ENCODE measurements around the gene NFYC.

Gene NFYC

DNA sequence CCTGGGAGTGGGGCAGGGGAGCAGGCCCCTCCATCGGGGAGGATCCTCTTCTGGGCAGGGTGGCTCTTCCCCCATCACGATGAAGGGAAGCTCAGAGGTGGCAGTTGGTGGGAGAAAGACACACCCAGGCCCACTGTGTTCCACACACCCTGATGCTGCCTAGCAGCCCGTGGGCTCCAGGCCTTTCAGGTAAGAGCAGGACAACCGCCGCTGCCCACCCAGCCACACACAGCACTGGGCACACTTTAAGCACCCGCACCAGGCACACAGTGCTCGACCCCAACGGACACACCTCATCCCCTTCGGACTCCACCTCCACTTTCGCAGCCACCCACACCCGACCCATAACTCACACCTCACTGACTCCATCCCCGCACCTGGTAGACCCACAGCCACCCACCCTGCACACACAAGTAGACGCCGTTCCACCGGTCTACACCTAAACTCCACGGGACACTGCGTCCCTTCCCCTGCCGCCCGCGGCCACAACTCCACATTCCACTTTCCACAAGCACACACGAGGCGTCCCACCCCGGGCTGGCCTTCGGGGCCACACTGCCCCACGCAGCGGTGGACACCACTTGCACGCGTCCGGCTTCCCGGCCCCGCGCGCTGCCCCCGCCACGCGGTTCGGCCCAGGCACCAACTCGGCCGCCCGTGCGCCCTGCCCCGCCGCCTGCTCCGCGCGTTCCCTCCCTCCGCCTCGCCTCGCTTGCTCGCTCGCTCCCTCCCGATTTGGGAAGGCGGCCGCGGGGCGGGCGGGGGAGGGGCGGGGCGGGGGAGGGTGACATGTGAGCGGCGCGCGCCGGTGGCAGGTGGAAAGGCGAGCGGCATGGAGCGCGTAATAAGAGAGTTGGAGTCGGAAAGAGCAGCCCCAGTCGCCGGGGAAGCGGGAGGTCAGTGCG is 91.7 kb downstream of the NFYC start, which contains the start of gene KCNQ4:
Gene KCNQ4, plus strand, starts transcription at position 787 of the 905 bp plus-strand sequence. CDS start 307 bp downstream, outside the sequence.
- DNase-seq, result no peak

DNA sequence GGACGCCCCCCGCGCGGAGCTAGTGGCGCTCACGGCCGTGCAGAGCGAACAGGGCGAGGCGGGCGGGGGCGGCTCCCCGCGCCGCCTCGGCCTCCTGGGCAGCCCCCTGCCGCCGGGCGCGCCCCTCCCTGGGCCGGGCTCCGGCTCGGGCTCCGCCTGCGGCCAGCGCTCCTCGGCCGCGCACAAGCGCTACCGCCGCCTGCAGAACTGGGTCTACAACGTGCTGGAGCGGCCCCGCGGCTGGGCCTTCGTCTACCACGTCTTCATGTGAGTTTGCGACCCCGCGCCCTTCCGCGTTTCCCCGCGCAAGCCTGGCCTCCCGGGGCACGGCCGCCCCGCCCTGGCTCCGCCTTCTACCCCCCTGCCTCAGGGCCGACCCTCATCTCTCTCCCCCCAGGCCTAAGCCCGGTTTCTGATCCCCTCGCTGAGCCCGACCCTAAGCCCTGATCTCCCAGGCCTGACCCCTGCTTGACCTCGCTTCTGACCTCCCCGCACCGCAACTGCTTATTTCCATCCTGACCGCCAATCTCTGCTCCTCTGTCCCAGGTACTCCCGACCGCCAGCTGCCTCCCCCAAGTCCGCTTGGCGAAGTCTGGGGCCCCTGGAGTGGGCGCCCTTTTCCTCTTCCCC is 92.8 kb downstream of the NFYC start:
- DNase-seq, result no peak

DNA sequence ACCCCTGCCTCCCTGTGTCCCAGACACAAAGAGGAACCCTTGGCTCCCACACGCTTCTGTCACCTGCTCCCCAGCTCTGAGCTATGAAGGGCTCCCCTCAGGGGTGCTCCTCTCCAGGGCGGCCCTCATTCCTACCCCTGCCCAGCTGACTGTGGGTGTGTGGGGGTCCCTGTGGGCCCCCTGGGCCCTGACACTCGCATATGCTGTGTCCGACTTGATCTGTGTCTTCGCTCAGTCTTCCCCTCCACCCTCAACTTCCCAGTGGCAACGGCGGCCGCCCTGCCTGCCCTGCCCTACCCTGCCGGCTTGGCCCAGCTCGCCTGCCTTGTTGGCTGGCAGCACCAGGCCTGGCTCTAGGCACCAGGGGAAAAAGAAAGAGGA is 93.3 kb downstream of the NFYC start:
- DNase-seq, result no peak

DNA sequence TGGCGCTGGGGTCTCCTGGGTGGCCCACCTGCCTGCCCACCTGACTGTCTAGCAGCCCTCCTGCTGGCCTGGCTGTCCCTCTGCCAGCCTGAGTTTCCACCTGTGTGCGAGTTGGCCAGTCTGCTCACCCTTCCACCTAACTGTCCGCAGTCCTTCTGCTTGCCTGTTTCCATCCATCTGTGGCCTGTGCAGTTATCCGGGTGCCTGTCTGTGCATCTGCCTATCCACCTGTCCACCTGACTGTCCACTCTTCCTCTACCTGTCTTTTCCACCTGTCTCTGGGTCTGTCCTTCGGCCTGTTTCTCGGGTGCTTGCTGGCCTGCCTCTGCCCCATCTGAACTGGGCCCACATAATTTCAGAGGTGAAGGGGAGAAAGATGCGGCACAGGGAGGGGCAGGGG is 93.9 kb downstream of the NFYC start:
- no peak for DNase-seq

DNA sequence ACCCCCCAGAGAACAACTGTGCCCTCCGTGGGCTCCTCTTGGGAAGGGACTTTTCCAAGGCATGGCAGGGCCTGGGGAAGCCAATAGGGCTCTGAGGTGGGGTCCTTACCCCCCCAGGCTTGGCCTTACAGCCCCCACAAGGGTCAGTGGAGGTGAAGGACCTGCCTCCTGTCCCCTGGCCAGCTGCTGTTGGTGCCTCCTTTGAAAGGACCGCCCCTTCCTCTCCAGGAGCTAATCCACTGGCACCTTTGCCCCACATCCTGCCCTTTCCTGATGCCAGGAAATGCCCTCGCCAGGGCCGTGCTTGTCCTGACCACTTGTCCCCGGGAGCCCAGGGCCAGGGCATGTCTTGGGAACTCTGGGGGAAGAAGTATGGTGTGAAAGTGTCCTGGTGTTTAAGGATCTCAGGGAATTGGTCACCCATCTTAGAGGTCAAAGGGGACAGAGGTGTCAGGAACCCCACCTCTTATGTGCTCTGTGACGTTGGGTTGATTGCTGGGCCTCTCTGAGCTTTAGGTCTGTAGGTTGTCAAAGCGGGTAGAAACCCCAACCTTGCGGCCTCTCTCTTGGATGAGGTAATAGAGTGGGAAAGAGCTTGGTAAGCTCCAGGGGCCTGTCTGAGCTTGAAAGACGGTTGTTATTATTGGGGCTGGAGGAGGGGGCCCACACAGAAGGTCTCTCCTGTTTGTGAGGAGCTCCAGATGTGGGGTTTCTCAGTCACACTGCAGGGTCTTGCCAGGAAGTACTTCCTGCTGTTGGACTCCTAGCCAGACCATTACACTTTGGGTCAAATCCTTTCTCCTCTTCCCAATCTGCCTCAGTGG is 94.9 kb downstream of the NFYC start:
- DNase-seq, result no peak

DNA sequence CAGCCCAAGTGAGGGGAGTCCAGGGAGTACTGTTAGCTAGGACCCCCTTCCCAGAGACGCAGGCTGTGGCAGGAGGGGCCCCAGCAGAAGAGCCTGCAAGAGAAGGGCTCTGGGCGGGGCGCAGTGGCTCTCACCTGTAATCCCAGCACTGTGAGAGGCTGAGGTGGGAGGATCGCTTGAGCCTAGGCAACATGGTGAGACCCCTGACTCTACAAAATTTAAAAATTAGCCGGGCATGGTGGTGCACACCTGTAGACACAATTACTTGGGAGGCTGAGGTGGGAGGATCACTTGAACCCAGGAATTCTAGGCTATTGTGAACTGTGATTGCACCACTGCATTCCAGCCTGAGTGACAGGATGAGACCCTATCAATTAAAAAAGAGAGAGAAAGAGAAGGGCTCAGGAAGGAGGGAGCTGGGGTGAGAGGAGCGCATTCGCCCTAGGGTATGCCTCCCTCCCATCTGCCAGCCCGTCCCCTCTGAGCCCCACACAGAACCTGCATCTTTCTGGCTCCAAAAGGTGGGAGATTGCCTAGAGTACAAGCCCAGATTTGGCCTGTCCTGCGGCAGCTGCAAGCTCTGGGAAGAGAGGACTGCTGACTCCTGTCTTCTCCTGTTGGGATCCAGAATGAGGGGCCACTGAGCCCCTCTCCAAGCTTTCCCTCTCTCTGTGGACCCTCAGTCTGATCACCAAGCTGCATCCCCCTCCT is 95.6 kb downstream of the NFYC start:
- no peak for DNase-seq

DNA sequence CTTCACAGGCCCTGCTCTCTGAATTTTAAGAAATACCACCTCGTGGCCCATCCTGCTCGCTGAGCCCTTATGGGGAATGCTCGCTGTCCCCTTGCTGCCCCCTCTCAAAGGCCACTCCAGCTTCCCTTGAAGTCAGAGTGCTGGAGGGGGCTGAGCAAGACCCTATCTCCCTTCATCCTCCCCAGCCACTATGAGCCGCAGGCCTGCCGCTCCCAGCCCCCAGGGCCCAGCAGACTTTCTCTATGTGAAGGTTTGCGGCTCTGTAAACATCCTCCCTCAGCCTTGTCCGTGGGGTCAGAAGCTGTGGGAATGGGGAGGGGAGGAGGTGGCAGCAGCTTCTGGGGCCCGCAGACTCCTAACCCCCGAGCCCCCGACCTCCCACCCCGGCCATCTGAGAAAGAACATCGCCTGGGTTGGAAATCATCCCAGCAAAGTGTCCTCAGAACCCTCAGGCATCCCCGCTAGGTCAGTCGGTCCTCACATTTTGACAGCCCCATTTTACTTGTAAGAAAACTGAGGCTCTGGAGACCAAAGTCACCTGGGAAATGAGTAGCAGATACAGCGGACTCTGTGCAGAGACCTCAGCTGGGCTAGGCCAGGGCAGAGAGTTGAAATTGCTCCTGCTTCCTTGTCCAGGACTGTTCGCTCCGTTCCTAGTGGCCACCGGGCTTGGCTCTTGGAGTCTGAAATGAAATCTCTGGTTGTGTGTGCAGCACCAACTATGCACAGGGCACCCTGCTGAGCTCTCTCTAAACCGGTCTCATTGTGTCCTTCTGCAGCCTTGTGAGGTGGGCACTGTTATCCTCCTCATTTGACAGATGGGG is 96.4 kb downstream of the NFYC start:
- DNase-seq, result no peak

DNA sequence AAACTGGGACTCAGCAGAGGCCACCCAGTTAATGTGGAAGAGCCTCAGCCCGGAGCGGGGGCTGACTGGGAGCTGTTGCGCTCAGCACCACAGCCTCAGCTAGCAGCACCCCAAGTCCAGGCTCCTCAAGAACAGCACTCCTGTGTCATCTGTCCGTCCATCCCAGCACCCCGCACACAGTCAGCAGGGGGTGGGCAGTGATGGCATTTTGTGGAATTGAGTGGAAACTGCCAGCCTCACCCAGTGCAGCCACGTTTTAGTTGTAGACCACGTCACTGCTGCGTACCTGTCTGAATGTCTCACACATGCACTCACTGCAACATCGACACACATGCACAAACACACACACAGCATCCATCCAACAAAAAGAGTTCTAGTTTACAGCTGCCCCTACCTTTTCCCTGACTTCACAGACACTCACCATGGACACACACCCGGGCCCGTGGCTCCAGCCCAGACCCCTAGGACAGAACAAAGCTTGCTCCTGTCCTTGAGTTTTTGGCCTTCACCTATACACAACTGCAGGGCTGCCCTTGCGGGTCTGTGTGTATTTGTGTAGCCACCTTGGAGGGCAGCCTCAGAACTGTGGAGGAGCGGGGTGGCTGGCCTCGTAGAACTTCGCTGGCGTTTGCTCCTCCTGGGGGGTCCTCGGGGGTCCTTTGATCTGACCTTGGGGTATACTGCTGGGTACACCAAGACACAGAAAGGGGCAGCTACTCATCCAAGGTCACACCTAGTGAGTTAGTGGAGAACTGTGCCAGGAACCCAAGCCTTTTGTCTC is 97.2 kb downstream of the NFYC start:
- DNase-seq, result no peak

DNA sequence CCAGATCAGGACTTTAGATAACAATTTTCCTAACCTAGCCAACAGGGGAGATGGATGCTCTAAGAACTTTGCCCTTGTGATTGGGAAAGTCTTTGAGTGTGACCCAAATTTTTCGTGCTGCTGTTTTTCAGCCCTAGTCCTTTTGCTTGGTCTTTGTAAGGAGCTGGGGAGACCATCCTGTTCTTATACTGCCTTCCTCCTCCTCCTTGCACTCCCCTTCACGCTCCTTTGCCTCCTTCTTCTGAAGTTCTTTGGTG is 97.8 kb downstream of the NFYC start:
- no peak for DNase-seq

DNA sequence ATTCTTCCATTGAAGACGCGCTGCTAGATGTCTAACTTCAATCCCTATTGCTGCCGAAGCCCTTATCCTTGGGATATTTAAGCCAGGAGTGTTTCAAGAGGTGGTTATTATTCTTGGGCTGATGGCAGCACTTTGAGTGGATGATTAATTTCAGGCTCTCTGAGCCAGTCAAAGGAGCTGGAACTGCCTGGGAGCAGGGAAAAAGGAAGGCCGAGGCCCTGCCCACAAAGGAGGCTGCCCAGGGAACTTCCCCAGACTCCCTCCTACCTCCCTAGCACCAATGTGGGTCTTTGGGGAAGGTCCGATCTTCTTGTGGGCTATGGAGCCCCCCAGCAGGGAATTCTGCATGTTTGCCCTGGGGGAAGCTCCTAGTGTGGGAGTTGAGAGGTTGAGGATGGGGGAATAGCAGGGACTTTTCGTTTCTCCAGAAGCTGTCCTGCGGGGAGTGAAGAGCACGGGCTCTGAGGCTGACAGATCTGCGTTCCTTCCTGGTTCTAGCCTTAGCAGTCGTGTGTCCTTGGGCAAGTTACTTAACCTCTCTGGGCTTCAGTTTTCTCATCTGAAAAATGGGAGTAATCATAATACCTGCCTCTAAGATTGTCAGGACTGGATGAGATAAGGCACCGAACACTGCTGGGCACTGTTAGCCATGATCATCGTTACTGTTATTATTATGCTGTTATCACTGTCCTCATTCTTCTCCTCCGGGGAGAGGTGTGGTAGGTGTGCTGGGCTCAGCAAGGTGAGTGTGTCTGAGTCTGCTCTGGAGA is 98.3 kb downstream of the NFYC start:
- no peak for DNase-seq

DNA sequence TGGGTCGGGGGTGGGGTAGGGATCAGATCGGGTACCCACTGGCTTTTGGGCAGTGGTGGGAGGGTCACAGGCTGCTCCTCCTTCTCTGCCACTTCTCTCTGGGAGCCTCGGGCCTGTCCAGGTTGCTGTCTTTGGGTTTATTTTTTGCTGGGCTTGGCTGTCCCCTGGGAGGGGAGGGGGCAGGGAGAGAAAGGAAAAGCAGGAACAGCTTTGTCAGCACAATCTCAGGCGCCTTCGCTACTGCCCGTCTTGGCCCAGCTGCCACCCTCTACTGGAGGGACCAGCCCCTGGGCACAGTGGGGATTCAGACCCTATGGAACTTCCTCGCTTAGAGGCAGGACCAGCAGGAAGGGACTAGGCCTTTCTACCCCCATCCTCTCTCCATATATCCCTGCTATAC is 100.5 kb downstream of the NFYC start:
- no peak for DNase-seq

DNA sequence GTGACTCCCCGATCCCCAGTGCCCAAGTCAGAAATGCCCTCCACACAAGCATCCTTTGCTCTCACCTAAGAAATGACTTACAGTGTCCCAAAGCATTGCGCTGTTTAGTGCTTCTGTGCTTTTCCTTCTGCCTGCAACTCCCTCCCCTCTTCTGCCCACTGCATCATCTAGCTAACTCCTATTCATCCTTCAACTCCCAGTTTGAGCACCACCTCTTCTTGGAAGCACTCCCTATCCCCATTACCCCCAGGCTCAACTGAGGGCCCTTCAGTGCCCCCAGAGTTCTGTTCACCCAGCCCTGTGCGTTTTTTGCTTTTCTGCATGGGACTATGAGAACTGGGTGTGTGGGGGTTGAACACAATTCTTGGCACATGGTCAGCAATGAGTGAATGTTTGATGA is 102.1 kb downstream of the NFYC start:
- DNase-seq, result no peak

DNA sequence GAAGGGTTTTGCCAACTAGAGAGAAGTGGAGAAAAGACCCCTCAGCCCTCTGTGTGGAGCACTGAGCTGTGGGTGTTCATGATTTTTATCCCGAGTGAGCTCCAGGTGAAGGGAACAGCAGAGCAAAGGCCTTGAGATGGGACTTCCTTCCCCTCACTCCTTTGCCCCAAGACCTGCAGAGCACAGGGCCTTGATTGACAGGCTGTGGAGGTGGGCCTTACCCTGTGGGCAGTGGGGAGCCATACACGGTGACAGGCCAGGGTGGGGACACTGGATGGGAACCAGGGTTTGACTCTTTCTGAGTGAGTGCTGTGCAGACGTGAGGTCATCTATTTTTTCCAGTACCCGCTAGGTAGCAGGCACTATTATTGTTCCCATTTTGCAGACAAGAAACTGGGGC is 102.5 kb downstream of the NFYC start:
- no peak for DNase-seq

DNA sequence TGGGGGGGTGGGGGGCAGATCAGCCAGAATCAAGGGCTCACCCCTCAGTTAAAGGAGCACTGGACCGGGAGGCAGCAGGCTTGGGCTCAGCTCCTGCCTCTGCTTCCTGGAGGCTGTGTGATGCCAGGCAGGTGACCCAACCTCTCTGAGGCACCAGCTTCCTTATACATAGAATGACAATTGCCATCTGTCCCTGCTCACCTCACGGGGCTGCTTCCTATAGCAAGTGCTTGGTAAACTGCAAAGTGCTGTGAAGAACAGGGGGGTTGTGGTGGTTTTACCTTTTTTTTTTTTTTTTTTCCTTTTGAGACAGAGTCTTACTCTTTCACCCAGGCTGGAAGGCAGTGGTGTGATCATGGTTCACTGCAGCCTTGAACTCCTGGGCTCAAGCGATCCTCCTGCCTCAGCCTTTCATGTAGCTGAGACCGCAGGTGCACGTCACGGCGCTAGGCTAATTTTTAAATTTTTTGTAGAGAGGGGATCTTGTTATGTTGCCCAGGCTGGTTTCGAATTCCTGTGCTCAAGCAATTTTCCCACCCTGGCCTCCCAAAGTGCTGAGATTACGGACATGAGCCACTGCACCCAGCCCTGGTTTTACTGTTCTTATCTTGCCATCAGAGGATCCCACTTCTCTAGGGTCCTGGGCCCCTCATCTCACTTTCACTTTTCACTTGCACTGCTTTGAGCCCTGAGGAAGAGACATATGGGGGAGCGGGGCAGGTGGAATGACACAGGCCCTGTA is 103.6 kb downstream of the NFYC start:
- no peak for DNase-seq

DNA sequence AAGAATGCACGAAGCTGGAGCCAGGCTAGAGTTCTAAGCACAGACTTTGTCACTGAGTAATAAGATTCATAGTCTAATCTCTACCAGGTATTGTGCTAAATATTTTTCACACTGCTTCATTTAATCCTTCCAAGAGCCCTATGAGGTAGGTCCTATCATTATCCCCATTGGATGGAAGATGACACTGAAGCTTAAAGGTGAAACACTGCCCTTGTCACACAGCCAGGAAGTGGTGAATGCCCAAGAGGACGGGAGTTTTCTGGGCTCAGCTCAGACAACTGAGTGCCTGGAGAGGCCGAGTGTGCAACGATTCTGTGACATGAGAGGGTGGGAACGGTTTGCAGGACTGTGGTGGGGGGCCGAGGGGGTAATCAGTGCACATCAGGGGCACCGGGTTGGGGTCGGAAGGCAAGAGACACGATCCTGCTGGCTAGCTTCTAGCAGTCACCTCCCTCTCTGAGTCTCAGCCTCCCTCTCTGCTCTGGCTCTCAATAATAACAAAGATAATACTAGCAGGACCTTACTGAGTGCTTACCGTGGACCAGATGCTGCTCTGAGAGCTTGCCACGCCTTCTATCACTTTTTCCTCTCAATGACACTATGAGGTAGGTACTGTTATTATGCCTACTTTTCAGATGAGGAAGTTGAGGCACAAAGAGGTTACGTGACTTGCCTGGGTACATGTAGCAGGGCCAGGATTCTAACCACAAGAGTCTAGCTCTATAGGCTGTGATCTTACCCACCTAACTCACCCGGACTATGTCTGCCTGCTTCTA is 104.5 kb downstream of the NFYC start:
- no peak for DNase-seq

DNA sequence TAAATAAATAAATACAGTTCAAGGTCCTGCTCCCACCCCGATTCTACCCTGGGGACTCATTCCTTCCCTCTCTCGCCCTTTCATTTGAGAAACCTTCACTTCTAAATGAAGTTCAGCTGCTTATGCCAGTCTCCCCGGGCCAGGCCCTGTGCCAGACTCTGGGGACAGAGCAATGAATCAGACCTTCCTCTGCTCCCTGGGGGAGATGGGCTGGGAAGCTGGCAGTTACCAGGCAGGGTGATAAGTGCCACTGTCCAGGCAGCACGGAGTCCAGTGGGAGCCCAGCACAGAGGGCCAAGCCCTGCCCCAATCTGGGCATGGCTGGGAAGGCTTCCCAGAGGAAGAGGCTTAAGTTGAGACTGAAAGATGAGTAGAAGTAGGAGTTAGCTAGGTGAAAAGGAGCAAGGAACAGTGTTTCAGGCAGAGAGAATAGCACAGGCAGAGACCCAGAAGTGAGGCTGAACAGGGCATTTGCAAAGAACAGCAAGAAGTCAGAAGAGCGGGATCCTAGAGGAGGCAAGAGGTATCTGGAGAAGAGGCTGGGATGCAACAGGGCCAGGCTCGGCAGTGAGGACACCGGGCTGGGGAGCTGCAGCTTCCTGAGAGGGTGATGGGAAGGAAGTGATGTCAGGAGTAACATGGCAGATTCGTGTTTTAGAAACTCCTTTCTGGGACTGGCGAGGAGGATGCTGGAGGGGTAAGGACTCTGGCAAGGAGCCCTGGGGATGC is 105.6 kb downstream of the NFYC start:
- no peak for DNase-seq

DNA sequence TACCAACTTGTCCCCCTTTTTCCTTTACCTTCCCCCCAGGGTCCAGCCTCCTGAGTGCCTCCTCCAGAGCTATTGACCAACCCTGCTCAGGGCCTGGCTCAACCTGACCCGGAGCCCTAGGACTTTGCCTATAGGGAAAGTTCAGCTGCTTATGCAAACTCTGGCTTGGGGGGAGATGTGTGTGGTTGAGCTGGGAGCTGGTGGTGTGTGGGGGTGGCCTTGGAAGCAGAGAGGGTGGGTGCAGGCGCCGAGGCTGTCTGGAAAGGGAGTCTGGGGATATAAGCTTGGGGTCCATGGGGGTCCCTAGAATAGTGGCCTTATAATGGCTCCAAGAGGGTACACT is 106.1 kb downstream of the NFYC start:
- DNase-seq, result no peak
